Esophagus muscularis mucosa (tissue), 4 donors: ENCODE results near the gene RPSA. TPM values are rescaled to one million over a fixed set of nuclear protein-coding genes. Genes with fewer than 3 reads are reported as not detected.

Experiments used
- DNase-seq: peaks from one replicate; pipeline ENCODE4 v3.0.0-alpha.2; 2017; ENCODE audit errors: extremely low spot score
- H3K27ac ChIP-seq, 4 donors: fragments of 200-600 bp; sonication (generic); replicated peaks in 1 of 4; 1 replicate in 3 of 4; 2 replicates in 1 of 4; pipeline ENCODE4 v1.5.1; 2016 to 2019; ENCODE audit warnings: mild to moderate bottlenecking in 1 of 4
- H3K27me3 ChIP-seq, 4 donors: fragments of 200-600 bp; sonication (generic); one replicate each; pipeline versions ENCODE4 v1.5.1 to v1.6.0; 2016 to 2019
- H3K36me3 ChIP-seq, 4 donors: fragments of 200-600 bp; sonication (generic); one replicate each; pipeline ENCODE4 v1.5.1; 2016 to 2019
- H3K4me1 ChIP-seq, 4 donors: fragments of 200-600 bp; sonication (generic); one replicate each; pipeline ENCODE4 v1.5.1; 2016 to 2019
- H3K4me3 ChIP-seq, 4 donors: fragments of 200-600 bp; sonication (generic); 1 replicate in 2 of 4; 2 replicates in 2 of 4; pipeline ENCODE4 v1.5.1; 2016 to 2019; ENCODE audit warnings: mild to moderate bottlenecking in 4 of 4, moderate library complexity in 1 of 4
- H3K9me3 ChIP-seq, 4 donors: fragments of 200-600 bp; sonication (generic); 1 replicate in 3 of 4; 2 replicates in 1 of 4; pipeline ENCODE4 v1.5.1; 2016 to 2019
- CTCF ChIP-seq, 3 experiments: fragments of 200-600 bp in 2 of 3; fragments of 450-650 bp in 1 of 3; sonication (generic) in 2 of 3; IDR thresholded peaks; one replicate each; pipeline ENCODE4 v1.5.1; 2017 to 2019; ENCODE audit warnings: antibody characterized with exemption in 3 of 3, mild to moderate bottlenecking in 2 of 3, moderate library complexity in 1 of 3
- EP300 ChIP-seq: sonication (generic); formaldehyde crosslinking; IDR thresholded peaks from one replicate; pipeline ENCODE4 v1.6.1; 2017; ENCODE audit warnings: antibody characterized with exemption
- POLR2A ChIP-seq: fragments of 450-650 bp; IDR thresholded peaks from one replicate; pipeline ENCODE4 v1.6.1; 2017; ENCODE audit warnings: antibody characterized with exemption, moderate library complexity, mild to moderate bottlenecking, low read depth
- POLR2AphosphoS5 ChIP-seq, 2 donors: sonication (generic); formaldehyde crosslinking; IDR thresholded peaks; one replicate each; pipeline ENCODE4 v1.6.1; 2017; ENCODE audit warnings: antibody characterized with exemption in 2 of 2
- WGBS: methylation state at CpG from one replicate; pipeline ENCODE4 v1.1.5; 2018; 5-methylcytosine and 5-hydroxymethylcytosine counted together
- intact Hi-C: fragments of 100-400 bp; cut with DNase I; formaldehyde crosslinking; loops from one replicate; pipeline ENCODE4 v1.15.1; 2023
- total RNA-seq, 4 donors: library from RNA; depleted of rRNA; stranded (reverse); fragments of >200 nt; gene quantifications; one replicate each; pipeline versions ENCODE4 v1.1.0 to v1.2.1, GENCODE V29; 2016

The RPSA gene
- total RNA-seq, 4 donors from 2014 or later: 720 to 1,054 (median 915) TPM

- 94% methylated on average over 2 of the region's 2 CpGs for WGBS
- peaks cover 13 to 36% (median 22%) of the 10 kb centered on the region in 4 donors for H3K4me1 ChIP-seq
- no peak overlapping the region for H3K4me3 ChIP-seq
- H3K27ac ChIP-seq: no peak overlapping the region
- H3K9me3 ChIP-seq: no peaks in the 10 kb centered on the region
- intact Hi-C loops: no loop called here
- no peak for DNase-seq
- TF ChIP-seq POLR2A (no peak), CTCF (IDR thresholded peaks at IDR 0.05) (no peak), EP300 (no peak), POLR2AphosphoS5 (IDR thresholded peaks at IDR 0.05) (no peak)
- no peaks in the 10 kb centered on the region for H3K27me3 ChIP-seq
- H3K36me3 ChIP-seq: peaks cover 37 to 42% (median 39%) of the 10 kb centered on the region in 4 donors
Measured at GRCh38 chr3:39388153-39388552, 18.4 kb upstream of the RPSA start.

DNA sequence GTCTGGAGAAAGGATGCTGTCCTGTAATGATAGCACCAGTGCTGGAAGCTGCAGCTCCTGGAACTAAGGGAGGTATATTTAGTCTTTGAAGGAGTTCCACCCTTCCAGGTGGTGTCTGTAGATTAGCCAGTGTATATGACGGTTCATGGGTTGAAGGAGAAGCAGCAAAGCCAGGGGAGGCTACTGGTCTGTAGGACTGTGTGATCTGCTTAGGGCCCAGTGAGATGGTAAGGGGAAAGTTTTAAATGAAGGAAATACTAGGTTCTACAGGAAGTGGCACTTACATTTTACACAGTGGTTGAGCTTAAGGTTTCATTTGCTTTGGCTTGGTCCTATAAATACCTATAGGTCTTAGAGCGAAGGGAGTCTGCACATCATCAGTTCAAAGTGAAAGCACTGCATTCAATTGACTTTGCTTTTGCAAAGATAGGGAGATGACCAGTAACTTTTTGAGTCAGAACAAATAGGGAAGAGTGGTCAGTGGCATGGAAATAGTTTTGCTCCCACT lies 17.7 kb upstream of the RPSA start:
- H3K9me3 ChIP-seq: no peaks in the 10 kb centered on the region
- no peaks in the 10 kb centered on the region for H3K27me3 ChIP-seq
- WGBS: 95% methylated on average over 2 of the region's 2 CpGs
- no peak overlapping the region for H3K4me3 ChIP-seq
- intact Hi-C loops: no loop called here
- peaks cover 40 to 49% (median 45%) of the 10 kb centered on the region in 4 donors for H3K36me3 ChIP-seq
- peaks cover 13 to 36% (median 22%) of the 10 kb centered on the region in 4 donors for H3K4me1 ChIP-seq
- H3K27ac ChIP-seq: no peak overlapping the region
- TF ChIP-seq EP300 (no peak), POLR2AphosphoS5 (IDR thresholded peaks at IDR 0.05) (no peak), CTCF (IDR thresholded peaks at IDR 0.05) (no peak), POLR2A (no peak)
- DNase-seq: no peak

GRCh38 chr3:39390181-39390580 lies 16.3 kb upstream of the RPSA start:
- H3K4me1 ChIP-seq: peaks cover 3 to 27% (median 13%) of the 10 kb centered on the region in 4 donors
- no peaks in the 10 kb centered on the region for H3K9me3 ChIP-seq
- no peak for DNase-seq
- H3K27me3 ChIP-seq: no peaks in the 10 kb centered on the region
- H3K27ac ChIP-seq: no peak overlapping the region
- peaks cover 53 to 63% (median 58%) of the 10 kb centered on the region in 4 donors for H3K36me3 ChIP-seq
- intact Hi-C loops: no loop called here
- no peak overlapping the region for H3K4me3 ChIP-seq
- TF ChIP-seq EP300 (no peak), POLR2AphosphoS5 (IDR thresholded peaks at IDR 0.05) (no peak), CTCF (IDR thresholded peaks at IDR 0.05) (no peak), POLR2A (no peak)
- WGBS: 79% methylated on average over 4 of the region's 4 CpGs

GRCh38 chr3:39396690-39397089 lies 9.8 kb upstream of the RPSA start:
- no peak for TF ChIP-seq CTCF (IDR thresholded peaks at IDR 0.05)
- no peak for TF ChIP-seq POLR2AphosphoS5 (IDR thresholded peaks at IDR 0.05)
- no peak for TF ChIP-seq EP300
- Histone ChIP-seq H3K27ac (no peak overlapping the region), H3K4me3 (no peak overlapping the region), H3K9me3 (no peaks in the 10 kb centered on the region), H3K4me1 (no peaks in the 10 kb centered on the region), H3K36me3 (peaks cover 58 to 93% (median 78%) of the 10 kb centered on the region in 4 donors), H3K27me3 (no peaks in the 10 kb centered on the region)
- WGBS: 80% methylated on average over 3 of the region's 3 CpGs
- intact Hi-C loops: no loop called here
- no peak for DNase-seq

DNA sequence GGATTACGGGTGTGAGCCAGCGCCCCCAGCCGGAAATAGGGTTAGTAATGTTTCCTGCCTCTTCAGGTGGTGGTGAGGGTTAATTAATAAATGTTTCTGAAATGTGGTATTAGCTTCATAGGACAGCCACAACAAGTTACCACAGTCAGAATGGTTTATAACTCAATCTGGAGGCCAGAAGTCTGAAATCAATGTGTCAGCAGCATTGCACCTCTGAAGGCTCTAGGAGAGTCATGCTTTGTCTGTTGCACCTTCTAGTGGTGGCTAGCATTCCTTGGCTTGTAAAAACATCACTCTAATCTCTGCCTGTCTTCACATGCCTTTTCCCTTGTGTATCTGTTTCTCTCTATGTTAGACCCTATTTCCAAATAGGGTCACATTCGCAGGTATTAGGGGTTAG lies 7.8 kb upstream of the RPSA start:
- DNase-seq: no peak
- intact Hi-C loops: no loop called here
- H3K36me3 ChIP-seq: peaks cover 39 to 73% (median 63%) of the 10 kb centered on the region in 4 donors
- TF ChIP-seq POLR2A (no peak), CTCF (IDR thresholded peaks at IDR 0.05) (no peak), POLR2AphosphoS5 (IDR thresholded peaks at IDR 0.05) (no peak), EP300 (no peak)
- H3K27me3 ChIP-seq: no peaks in the 10 kb centered on the region
- H3K9me3 ChIP-seq: no peaks in the 10 kb centered on the region
- no peak overlapping the region for H3K4me3 ChIP-seq
- H3K4me1 ChIP-seq: no peaks in the 10 kb centered on the region
- no peak overlapping the region for H3K27ac ChIP-seq
- 91% methylated on average over 4 of the region's 4 CpGs for WGBS
